Measurements from ENCODE around the gene RPS17. TPM values are rescaled to one million over a fixed set of nuclear protein-coding genes. Genes with fewer than 3 reads are reported as not detected.

RPS17 gene
- total RNA-seq, 2 experiments from 2014 or later = 2,631 to 2,669 TPM

GRCh38 chr15:82554849-82555248 is 14.6 kb upstream of the RPS17 start:
- no peak for DNase-seq
- H3K36me3 Mint-ChIP-seq = no peaks in the 10 kb centered on the region
- no peaks in the 10 kb centered on the region for H3K9me3 Mint-ChIP-seq
- no peak overlapping the region for H3K4me3 Mint-ChIP-seq
- no peaks in the 10 kb centered on the region for H3K4me1 Mint-ChIP-seq
- no peaks in the 10 kb centered on the region for H3K27me3 Mint-ChIP-seq
- H3K27ac Mint-ChIP-seq = no peak overlapping the region

DNA sequence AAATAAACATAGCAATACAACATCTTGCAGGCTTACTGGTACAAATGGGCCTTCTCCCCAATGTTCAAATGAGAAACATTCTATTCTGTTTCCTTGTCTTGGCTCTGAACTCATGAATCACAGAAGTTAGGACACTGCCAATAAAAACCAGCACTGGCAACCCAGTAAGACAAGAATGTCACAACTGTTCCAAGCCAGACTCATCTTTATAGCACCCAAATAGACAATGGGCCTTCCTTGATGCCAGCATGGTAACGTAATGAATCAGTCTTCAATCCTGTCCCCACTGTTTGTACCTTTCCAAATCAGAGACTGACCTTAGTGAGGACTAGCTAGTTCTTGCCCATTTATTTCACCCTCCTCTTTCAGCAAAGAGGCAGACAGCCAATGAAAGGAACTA is 14.1 kb upstream of the RPS17 start:
- no peaks in the 10 kb centered on the region for H3K27me3 Mint-ChIP-seq
- H3K27ac Mint-ChIP-seq = no peak overlapping the region
- no peaks in the 10 kb centered on the region for H3K9me3 Mint-ChIP-seq
- no peak overlapping the region for H3K4me3 Mint-ChIP-seq
- no peaks in the 10 kb centered on the region for H3K4me1 Mint-ChIP-seq
- DNase-seq = no peak
- no peaks in the 10 kb centered on the region for H3K36me3 Mint-ChIP-seq

GRCh38 chr15:82553846-82554245 is 13.6 kb upstream of the RPS17 start:
- no peak for DNase-seq
- no peak overlapping the region for H3K27ac Mint-ChIP-seq
- no peak overlapping the region for H3K4me3 Mint-ChIP-seq
- H3K4me1 Mint-ChIP-seq = no peaks in the 10 kb centered on the region
- no peaks in the 10 kb centered on the region for H3K9me3 Mint-ChIP-seq
- H3K36me3 Mint-ChIP-seq = no peaks in the 10 kb centered on the region
- no peaks in the 10 kb centered on the region for H3K27me3 Mint-ChIP-seq

- Mint-ChIP-seq H3K36me3 (no peaks in the 10 kb centered on the region), H3K27ac (no peak overlapping the region), H3K9me3 (no peaks in the 10 kb centered on the region), H3K4me3 (no peak overlapping the region), H3K4me1 (no peaks in the 10 kb centered on the region), H3K27me3 (no peaks in the 10 kb centered on the region)
- no peak for DNase-seq
Observed at GRCh38 chr15:82552861-82553260, 12.6 kb upstream of the RPS17 start.

GRCh38 chr15:82551646-82552247 is 11.5 kb upstream of the RPS17 start:
- DNase-seq = no peak
- Mint-ChIP-seq H3K4me3 (no peak overlapping the region), H3K9me3 (no peaks in the 10 kb centered on the region), H3K27me3 (no peaks in the 10 kb centered on the region), H3K27ac (no peak overlapping the region), H3K36me3 (no peaks in the 10 kb centered on the region), H3K4me1 (no peaks in the 10 kb centered on the region)

GRCh38 chr15:82549199-82549665 is 9.0 kb upstream of the RPS17 start:
- Mint-ChIP-seq H3K4me3 (no peak overlapping the region), H3K36me3 (no peaks in the 10 kb centered on the region), H3K27me3 (no peaks in the 10 kb centered on the region), H3K27ac (no peak overlapping the region), H3K4me1 (no peaks in the 10 kb centered on the region), H3K9me3 (no peaks in the 10 kb centered on the region)
- no peak for DNase-seq

- no peaks in the 10 kb centered on the region for H3K9me3 Mint-ChIP-seq
Observed at GRCh38 chr15:82548700-82549099, 8.4 kb upstream of the RPS17 start.

DNA sequence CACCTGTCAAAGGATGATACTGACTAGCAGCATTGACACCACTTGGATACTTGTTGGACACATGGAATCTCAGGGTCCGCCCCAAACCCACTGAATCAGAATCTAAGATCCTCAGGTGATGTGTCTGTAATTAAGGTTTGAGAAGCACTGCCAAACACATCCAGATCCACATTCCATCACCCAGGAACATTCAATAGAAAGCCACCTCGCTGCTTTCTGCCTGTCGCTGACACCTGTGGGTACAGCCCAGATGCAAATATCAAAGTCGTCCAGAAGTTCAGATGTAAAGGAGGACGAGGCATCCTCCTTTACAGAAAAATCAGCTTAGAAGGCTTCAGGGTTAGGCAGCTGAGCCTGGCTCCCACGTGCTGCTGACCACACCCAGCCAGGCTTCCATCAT is 5.2 kb upstream of the RPS17 start:
- Mint-ChIP-seq H3K4me1 (peaks cover 9% of the 10 kb centered on the region), H3K9me3 (no peaks in the 10 kb centered on the region), H3K27me3 (no peaks in the 10 kb centered on the region), H3K27ac (no peak overlapping the region), H3K4me3 (no peak overlapping the region), H3K36me3 (peaks cover 7% of the 10 kb centered on the region)
- DNase-seq = no peak

More at GRCh38 chr15:82548700-82549099, 8.4 kb upstream of the RPS17 start:
- no peaks in the 10 kb centered on the region for H3K36me3 Mint-ChIP-seq
- no peak for DNase-seq
- no peak overlapping the region for H3K4me3 Mint-ChIP-seq
- H3K4me1 Mint-ChIP-seq = no peaks in the 10 kb centered on the region
- no peaks in the 10 kb centered on the region for H3K27me3 Mint-ChIP-seq
- H3K27ac Mint-ChIP-seq = no peak overlapping the region

- Mint-ChIP-seq H3K4me3 (no peak overlapping the region), H3K9me3 (no peaks in the 10 kb centered on the region), H3K27me3 (no peaks in the 10 kb centered on the region), H3K36me3 (peaks cover 10% of the 10 kb centered on the region), H3K4me1 (peaks cover 9% of the 10 kb centered on the region), H3K27ac (no peak overlapping the region)
- no peak for DNase-seq
Observed at GRCh38 chr15:82545002-82545401, 4.7 kb upstream of the RPS17 start.

GRCh38 chr15:82544431-82544830 is 4.2 kb upstream of the RPS17 start:
- H3K27ac Mint-ChIP-seq = no peak overlapping the region
- H3K4me1 Mint-ChIP-seq = peaks cover 9% of the 10 kb centered on the region
- H3K36me3 Mint-ChIP-seq = peaks cover 15% of the 10 kb centered on the region
- no peak for DNase-seq
- H3K27me3 Mint-ChIP-seq = no peaks in the 10 kb centered on the region
- H3K9me3 Mint-ChIP-seq = no peaks in the 10 kb centered on the region
- H3K4me3 Mint-ChIP-seq = no peak overlapping the region

DNA sequence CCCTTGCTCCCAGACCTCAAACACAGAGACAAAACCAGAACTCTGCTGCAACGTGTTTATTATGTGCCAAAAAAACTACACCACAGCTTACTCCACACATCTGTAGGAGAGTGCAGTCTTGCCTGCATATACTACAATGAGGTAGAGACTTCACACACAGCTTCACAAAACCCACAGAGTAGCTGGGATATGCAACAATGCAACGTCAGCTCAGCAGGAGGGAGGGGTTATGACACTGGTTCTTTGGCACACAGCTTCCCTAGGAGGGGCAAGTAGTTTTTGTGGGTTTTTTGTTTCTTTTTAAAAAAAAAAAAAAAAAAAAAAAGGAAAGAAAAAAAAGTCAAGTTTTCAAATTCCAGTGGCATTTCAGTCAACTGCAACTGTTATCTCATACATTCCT is 2.9 kb upstream of the RPS17 start:
- Mint-ChIP-seq H3K27ac (no peak overlapping the region), H3K36me3 (peaks cover 28% of the 10 kb centered on the region), H3K4me1 (peaks cover 17% of the 10 kb centered on the region), H3K4me3 (no peak overlapping the region), H3K9me3 (no peaks in the 10 kb centered on the region), H3K27me3 (no peaks in the 10 kb centered on the region)
- no peak for DNase-seq

- no peak for DNase-seq
- peak overlapping the region; percentile 98 for H3K4me3 Mint-ChIP-seq
- H3K27ac Mint-ChIP-seq = peak overlapping the region; percentile 96
- H3K4me1 Mint-ChIP-seq = peaks cover 34% of the 10 kb centered on the region
- peaks cover 49% of the 10 kb centered on the region for H3K36me3 Mint-ChIP-seq
- H3K27me3 Mint-ChIP-seq = no peaks in the 10 kb centered on the region
- no peaks in the 10 kb centered on the region for H3K9me3 Mint-ChIP-seq
Observed at GRCh38 chr15:82540984-82541431, 751 bp upstream of the RPS17 start.

DNA sequence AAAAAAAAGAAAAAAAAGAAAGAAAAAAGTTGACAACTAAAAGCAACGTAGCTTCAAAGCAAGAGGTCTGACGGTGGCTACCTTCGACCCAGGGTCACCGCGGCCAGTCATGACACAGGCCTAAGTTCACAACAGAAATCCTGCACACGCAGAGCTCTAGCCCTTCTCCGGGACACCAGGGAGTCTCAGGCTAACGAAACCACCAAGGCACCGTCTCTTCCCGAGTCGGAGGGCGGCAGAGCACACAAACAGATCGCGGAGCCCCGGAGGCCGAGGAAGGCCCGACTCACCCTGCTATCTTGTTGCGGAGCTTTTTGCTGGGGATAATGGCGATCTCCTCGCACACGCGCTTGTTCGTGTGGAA is 584 bp downstream of the RPS17 start:
- peaks cover 58% of the 10 kb centered on the region for H3K36me3 Mint-ChIP-seq
- DNase-seq = no peak
- no peaks in the 10 kb centered on the region for H3K9me3 Mint-ChIP-seq
- H3K27me3 Mint-ChIP-seq = no peaks in the 10 kb centered on the region
- peak overlapping the region; percentile 95 for H3K27ac Mint-ChIP-seq
- H3K4me1 Mint-ChIP-seq = peaks cover 34% of the 10 kb centered on the region
- peak overlapping the region; percentile 98 for H3K4me3 Mint-ChIP-seq

DNA sequence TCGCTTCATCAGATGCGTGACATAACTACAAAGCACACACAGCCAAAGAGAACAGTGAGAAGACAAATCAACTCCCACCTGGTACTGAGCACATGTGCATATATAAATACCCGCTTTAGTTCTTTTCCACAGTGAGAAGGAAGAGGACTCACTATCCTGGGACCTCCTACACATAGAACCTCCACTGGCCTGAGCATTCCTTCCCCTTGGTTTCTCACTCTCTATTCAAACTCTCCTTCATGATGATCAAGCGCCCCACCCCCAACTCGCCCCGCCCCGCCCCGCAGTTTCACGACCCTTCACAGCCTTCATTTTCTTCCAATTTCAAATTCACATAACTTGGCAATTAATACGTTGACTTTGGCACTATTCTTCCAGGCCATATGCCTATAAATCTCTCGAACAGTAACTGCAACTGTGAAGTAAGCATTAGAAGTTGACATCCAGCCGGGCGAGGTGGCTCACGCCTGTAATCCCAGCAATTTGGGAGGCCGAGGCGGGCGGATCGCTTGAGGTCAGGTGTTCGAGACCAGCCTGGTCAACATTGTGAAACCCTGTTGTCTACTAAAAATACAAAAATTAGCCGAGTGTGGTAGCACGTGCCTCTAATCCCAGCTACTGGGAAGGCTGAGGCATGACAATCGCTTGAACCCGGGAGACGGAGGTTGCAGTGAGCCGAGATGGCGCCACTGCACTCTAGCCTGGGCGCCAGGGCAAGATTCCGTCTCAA is 1.1 kb downstream of the RPS17 start:
- no peak for DNase-seq
- Mint-ChIP-seq H3K27me3 (no peaks in the 10 kb centered on the region), H3K4me1 (peaks cover 34% of the 10 kb centered on the region), H3K9me3 (no peaks in the 10 kb centered on the region), H3K4me3 (peak overlapping the region; percentile 98), H3K27ac (peak overlapping the region; percentile 95), H3K36me3 (peaks cover 64% of the 10 kb centered on the region)

- no peaks in the 10 kb centered on the region for H3K27me3 Mint-ChIP-seq
- H3K9me3 Mint-ChIP-seq = no peaks in the 10 kb centered on the region
- H3K27ac Mint-ChIP-seq = peak overlapping the region; percentile 95
- H3K36me3 Mint-ChIP-seq = peaks cover 68% of the 10 kb centered on the region
- H3K4me1 Mint-ChIP-seq = peaks cover 29% of the 10 kb centered on the region
- peak overlapping the region; percentile 98 for H3K4me3 Mint-ChIP-seq
- DNase-seq = no peak
Observed at GRCh38 chr15:82537351-82537908, 2.8 kb downstream of the RPS17 start.

Data from activated naive CD8-positive, alpha-beta T cell treated with anti-CD3 and anti-CD28 coated beads for 36 hours (primary cell).